ENCODE measurements around the gene DLGAP1.
"Not testable (repeated sequence)": the region's sequence is repeated elsewhere in the genome, so short reads cannot be mapped to it uniquely, and the experiment has no call there.

Gene DLGAP1

GRCh38 chr18:4455113-4455811 is at the start of gene DLGAP1:
TSS of gene DLGAP1 (minus strand) at chr18:4455307.
- DNase-seq = peak in 1 of 2 donors; percentile 44

DNA sequence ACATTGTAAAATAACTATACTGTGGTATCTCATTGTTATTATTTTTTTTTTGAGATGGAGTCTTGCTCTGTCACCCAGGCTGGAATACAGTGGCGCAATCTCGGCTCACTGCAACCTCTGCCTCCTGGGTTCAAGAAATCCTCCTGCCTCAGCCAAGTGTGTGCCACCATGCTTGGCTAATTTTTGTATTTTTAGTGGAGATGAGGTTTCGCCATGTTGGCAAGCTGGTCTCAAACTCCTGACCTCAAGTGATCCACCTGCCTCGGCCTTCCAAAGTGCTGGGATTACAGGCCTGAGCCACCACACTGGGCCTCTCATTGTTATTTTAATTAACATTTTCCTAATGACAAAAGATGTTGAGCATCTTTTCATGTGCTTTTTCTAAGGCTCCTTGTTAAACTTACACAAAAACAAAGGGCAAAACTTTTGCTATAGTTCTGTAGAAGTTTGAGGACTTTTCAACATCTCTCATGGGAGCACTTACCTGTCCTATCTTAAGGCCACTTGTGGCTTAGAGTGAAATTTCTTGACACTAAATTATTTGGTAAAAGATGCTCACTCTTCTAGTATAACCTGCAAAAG is 39.7 kb upstream of the DLGAP1 start:
- not testable (repeated sequence) for DNase-seq

GRCh38 chr18:4468511-4468910 is 13.4 kb upstream of the DLGAP1 start:
- DNase-seq = no peak

GRCh38 chr18:4454537-4455112 is 482 bp downstream of the DLGAP1 start:
- DNase-seq = no peak

GRCh38 chr18:4453874-4454536 is 1.1 kb downstream of the DLGAP1 start:
- DNase-seq = no peak

DNA sequence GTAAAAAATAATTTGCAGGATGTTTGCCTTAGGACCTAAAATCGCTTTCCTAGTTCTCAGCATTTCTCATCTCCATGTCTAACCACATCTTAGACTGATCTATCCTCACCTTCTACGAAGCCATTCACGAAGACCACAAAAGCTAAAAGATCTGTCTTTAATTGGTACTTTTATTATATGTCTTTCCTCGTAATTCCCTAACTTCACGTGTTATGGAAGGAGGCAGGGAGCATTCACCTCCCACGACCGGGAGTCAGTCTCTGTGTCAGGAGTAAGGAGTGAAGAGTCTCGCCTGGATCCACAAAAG is 1.6 kb downstream of the DLGAP1 start:
- no peak for DNase-seq

DNA sequence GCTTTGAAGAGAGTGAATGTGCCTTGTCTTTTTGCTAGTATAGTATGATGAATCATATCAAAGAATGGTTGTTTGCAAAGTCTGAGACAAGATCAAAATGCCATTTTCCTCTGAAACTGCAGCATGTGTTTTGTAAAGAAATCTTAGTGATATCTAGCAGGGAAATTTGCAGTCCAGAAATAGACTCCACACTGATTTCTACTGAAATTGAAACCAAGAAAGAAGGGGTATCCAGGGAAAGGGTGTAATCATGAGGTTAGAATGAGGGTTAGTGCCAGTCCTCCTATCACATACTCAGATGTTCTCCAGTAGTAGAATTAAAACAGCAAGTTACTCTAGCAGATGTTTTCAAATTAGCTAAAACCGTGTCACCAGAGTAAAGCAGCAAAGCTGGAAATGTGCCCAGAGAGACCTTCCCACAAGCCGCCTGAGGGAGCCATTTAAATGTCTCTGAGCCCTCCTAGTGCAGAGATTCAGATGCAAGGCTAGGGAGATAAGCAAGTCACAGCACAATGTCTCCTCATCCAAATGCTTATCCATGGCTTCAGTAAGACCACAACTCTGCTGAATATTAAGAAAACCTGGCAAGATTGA is 4.9 kb downstream of the DLGAP1 start:
- DNase-seq = no peak

DNA sequence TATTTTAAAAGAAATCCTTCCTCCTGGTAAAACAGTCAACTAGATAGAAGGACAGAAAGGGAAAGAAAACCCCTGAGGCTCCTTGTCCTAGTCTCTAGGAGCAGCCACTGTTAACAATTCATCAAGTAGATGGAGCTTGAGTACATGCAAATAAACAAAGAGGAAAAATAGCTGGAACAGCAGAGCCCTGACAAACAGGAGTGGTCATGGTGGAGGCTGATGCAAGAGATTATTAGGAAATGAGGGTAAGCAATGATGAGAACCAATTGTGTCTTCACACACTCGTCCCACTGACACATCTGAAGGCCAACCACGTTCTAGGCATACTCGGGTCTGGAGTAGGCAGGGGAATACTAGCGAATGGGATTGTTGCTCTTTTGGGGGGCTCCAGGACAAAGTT is 9.2 kb downstream of the DLGAP1 start:
- DNase-seq = no peak

- no peak for DNase-seq
These were observed 10.8 kb downstream of the DLGAP1 start for GRCh38 chr18:4444306-4444705.

DNA sequence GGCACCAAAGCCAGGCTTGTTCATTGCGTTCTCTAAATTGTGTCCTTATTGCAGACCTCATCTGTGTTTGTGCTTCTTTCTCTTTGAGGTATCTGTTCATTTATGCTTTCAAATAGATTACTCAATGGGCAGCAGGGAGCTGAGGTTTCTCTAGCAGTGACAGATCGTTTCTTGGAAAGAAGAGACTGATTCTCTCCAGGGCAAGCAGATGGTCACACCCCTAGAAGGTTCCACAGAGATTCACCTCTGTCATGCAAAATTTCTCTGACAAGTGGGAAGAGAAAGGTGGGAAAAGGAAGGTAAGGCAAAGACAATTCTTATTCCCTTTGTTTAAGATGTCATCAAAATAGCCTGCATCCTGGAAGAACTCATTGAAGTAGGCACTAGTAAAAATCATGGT is 14.0 kb downstream of the DLGAP1 start:
- DNase-seq = no peak

- DNase-seq = no peak
These were observed 16.2 kb downstream of the DLGAP1 start for GRCh38 chr18:4438938-4439337.

DNA sequence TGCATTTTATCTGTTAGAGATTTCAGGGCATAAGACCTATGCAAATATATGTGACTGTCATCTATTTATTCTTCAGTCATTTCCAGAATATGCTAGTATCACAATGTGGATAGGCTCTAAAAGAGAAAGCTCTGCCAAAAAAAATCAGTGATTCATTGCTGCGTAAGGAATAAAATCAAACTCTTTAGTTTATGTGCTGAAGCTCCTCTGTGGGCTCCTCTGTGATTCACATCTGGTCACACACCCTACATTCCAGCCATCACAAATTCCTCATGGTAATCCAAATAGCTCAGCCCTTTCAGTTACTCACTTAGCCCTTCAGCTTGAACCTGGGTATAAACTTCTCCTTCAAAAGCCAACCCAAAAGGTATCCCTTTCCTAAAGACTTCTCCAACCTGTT is 21.4 kb downstream of the DLGAP1 start:
- DNase-seq = no peak

DNA sequence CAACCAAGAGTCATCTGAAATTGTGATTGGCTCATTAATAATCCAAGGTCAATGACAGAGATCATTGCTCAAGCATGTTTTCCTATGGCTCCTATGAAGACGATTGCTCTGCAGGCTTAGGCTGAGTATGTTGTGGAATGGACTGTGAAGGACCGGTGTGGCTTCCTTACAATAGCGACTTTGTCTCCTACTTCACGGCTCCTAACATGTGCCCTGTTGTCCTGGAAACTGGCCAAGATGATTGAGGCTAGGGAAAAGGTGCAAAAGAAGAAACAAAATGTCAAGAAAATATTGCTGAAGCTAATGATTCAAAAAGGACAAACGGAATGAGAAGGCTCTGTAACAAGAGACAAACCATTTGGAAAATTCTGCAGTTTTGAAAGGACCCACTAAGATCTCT is 24.3 kb downstream of the DLGAP1 start:
- DNase-seq = no peak

DNA sequence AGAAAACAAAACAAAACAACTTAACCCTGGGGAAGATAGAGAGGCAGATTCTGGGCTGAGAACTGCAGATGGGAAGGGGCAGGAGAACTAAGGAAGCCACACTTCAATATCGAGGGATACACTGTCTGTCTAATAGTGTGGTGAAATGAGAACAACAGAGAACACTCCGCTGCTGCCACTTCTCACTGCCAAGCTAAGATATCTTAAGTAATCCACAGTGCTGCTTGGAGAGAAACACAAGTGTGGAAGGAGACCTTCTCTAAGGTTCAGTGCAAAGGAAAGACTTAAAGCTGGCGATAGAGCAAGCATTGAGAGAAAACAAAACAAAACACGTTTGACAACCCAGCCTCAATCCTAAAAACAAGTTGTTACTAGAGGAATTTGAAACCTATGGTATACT is 37.4 kb downstream of the DLGAP1 start:
- DNase-seq = no peak

GRCh38 chr18:4416976-4417375 is 38.1 kb downstream of the DLGAP1 start:
- no peak for DNase-seq

DNA sequence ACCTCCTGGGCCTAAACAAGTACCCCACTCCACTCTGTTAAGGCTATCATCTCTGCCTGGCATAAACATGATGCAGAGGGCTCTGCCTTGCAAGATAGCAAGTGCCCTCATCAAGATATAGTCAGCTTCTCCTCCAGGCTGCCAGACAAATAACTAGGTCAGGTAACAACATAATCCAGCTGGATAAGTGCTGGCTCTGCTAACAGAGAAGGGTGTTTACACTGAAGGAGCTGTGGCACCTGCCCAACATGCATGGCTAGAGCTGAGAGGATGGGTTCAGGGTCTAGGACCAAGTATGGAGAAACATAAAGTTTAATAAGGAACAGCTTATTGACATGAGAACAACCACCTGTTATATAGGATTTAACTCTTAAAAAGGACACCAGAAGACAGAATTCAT is 42.8 kb downstream of the DLGAP1 start:
- DNase-seq = no peak

DNA sequence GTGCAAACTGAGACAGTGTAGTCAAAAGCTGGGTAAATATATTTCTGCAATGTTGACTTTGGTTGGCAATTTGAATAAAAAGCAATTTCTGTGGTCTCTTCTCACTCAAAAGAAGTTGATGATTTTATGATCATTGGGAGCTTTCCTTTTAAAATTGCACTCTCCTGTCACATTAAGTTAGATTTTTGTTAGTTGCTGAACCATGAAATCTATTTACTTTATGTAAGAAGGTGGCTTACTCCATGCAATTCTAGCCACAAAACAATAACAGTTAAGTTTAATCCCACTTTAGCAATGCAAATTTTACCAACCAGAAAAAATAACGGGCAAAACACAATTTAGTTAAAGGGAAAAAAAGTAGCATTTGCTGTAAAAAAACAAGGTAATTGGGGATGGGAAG is 48.3 kb downstream of the DLGAP1 start:
- no peak for DNase-seq

DNA sequence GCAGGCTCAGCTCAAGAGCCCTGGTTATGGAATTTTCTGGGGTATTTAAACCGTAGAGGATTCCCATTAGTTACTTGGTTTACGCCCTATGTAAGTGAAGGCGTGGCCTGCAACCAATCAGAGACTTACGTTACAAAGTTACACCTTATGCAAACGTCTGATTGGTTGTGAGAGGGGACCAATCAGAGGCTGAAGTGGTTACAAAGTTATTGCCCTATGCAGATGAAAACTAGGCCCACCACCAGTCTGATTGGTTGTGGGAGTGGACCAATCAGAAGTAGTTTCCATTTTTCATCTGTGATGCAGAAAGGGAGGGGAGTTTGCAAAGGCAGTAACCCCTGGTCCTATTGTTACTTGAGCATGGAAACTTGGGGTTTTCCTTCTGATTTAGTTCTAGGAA is 49.1 kb downstream of the DLGAP1 start:
- DNase-seq = no peak

DNA sequence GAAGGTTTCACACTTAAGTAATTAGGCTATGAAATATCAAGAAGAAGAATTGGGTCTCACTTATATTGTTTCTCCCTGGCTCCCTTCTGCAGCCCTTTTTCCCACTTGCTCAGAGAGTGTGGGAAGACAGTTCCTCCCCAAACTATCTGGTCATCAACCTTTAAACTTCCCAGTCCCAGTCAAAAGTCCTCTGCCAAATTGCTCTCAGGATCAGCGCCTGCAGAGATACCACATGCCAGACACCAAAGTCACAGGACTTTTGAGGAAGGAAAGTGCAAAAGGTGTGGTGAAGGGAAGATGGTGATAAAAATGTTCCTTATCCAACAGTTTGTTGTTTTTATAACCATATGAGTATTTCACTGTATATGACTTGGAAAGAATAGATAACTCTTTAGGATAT is 51.3 kb downstream of the DLGAP1 start:
- DNase-seq = no peak

- no peak for DNase-seq
These were observed 54.2 kb downstream of the DLGAP1 start for GRCh38 chr18:4400911-4401310.

DNA sequence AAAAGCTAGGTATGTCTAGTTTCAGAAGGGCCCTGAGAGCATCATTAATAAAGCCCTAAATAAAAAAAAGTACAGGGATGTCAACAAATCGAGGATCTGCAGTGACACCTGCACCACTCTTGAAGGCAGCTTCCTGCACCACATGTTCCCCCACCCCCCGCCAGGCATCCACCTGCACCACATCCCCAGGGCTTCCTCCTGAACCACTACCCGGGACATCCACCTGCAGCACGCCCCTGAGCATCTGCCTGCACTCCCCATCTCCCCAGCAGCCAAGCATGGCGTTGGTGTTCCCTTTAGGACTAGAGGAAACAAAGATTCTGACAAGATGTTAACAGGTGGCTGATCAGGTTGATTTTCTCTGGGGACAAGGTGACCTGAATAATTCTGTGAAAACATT is 55.2 kb downstream of the DLGAP1 start:
- no peak for DNase-seq

DNA sequence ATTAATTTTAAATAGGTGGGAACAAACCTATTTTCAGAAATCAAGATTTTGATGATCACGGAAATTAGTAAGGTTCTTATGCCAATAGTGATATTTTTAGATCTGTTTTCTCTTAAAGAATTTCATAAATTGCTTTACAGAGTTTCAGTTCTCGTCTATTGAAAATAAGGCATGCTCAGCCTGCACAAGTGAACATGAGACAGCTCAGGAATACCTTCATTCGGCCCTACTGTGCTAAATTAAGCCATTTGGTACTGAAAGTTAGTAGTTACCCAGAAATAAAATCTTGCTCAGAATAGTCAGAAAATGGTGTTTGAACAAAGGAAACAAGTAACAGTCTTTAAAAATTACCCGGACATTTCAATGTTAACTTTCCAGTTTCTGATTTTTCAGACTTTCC is 60.4 kb downstream of the DLGAP1 start:
- DNase-seq = no peak

DNA sequence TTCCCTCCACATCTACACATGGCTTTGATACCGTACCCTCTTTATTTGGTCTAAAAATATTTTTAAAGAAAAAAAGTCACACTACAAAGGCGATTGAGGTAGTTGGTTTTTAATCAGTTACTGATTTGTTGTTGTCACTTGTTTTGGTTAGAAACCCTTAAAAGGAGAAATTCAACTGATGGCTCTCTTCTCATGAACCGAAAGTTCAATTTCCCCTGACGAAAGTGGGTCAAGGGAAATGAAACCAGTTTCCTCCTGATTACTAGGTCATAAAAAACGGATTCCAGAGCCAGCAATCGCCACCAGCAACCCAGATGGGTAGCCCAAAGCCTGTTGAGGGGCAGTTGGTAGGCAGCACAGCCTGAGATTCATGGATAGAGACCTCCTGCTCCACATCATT is 63.2 kb downstream of the DLGAP1 start:
- no peak for DNase-seq

DNA sequence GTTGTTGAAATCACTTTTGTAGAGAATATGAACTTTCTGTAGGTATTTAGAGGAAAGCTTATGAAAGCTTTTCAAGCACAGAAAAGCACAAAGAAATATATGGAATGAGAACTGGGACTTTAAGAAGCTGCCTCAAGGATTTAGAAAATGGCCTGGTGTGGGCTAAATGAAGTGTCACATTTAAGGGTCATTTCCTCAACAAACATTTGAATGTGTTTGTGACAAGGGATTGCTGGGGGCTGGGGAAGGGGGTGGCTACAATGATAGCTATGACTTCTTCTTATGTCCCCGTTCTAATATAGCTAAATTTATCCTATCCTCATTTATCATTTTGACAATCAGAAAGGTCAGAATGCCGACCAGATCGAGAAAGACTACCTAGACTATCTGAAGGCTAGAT is 69.2 kb downstream of the DLGAP1 start:
- no peak for DNase-seq

All from hippocampal formation (tissue), 2 donors.